ENCODE results near the gene KBTBD2.
"Not testable (repeated sequence)": the region's sequence is repeated elsewhere in the genome, so short reads cannot be mapped to it uniquely, and the experiment has no call there.

The KBTBD2 gene

GRCh38 chr7:32881074-32881982 lies 10.2 kb downstream of the KBTBD2 start:
- TF ChIP-seq CTCF (IDR thresholded peaks at IDR 0.05; ENCODE audit: low read depth, low read length, missing control alignments) = no peak
- Histone ChIP-seq H3K36me3 (replicated peaks) (peaks cover 3% of the 10 kb centered on the region), H3K27ac (no peak overlapping the region), H3K27me3 (replicated peaks) (no peaks in the 10 kb centered on the region), H3K4me3 (ENCODE audit: low read depth, low read length) (no peak overlapping the region)
- DNase-seq = no peak
- in situ Hi-C loops (cut with HindIII; ENCODE audit: low pct_ligation_motif_present, low sequenced_read_pairs) = no loop called here

GRCh38 chr7:32879460-32879859 lies 12.1 kb downstream of the KBTBD2 start:
- Histone ChIP-seq H3K4me3 (ENCODE audit: low read depth, low read length) (no peak overlapping the region), H3K36me3 (replicated peaks) (peaks cover 8% of the 10 kb centered on the region), H3K27ac (no peak overlapping the region), H3K27me3 (replicated peaks) (no peaks in the 10 kb centered on the region)
- TF ChIP-seq CTCF (IDR thresholded peaks at IDR 0.05; ENCODE audit: low read depth, low read length, missing control alignments) = no peak
- DNase-seq = no peak
- in situ Hi-C loops (cut with HindIII; ENCODE audit: low pct_ligation_motif_present, low sequenced_read_pairs) = no loop called here

- peaks cover 13% of the 10 kb centered on the region for H3K36me3 ChIP-seq (replicated peaks)
- DNase-seq; in situ Hi-C loops (cut with HindIII; ENCODE audit: low pct_ligation_motif_present, low sequenced_read_pairs); H3K27me3 ChIP-seq (replicated peaks); H3K4me3 ChIP-seq (ENCODE audit: low read depth, low read length); H3K27ac ChIP-seq: not testable (repeated sequence)
Observed at GRCh38 chr7:32878023-32878422, 13.5 kb downstream of the KBTBD2 start.

GRCh38 chr7:32872421-32872820 lies 19.1 kb downstream of the KBTBD2 start:
- in situ Hi-C loops (cut with HindIII; ENCODE audit: low pct_ligation_motif_present, low sequenced_read_pairs) = no loop called here
- no peak for DNase-seq
- Histone ChIP-seq H3K4me3 (ENCODE audit: low read depth, low read length) (no peak overlapping the region), H3K27me3 (replicated peaks) (no peaks in the 10 kb centered on the region), H3K27ac (no peak overlapping the region), H3K36me3 (replicated peaks) (peaks cover 42% of the 10 kb centered on the region)
- TF ChIP-seq CTCF (IDR thresholded peaks at IDR 0.05; ENCODE audit: low read depth, low read length, missing control alignments) = no peak

- peaks cover 42% of the 10 kb centered on the region for H3K36me3 ChIP-seq (replicated peaks)
- no peak overlapping the region for H3K4me3 ChIP-seq (ENCODE audit: low read depth, low read length)
- TF ChIP-seq CTCF (IDR thresholded peaks at IDR 0.05; ENCODE audit: low read depth, low read length, missing control alignments) = no peak
- no peaks in the 10 kb centered on the region for H3K27me3 ChIP-seq (replicated peaks)
- in situ Hi-C loops (cut with HindIII; ENCODE audit: low pct_ligation_motif_present, low sequenced_read_pairs) = no loop called here
- DNase-seq = no peak
- no peak overlapping the region for H3K27ac ChIP-seq
Observed at GRCh38 chr7:32871624-32872371, 19.8 kb downstream of the KBTBD2 start.

- Histone ChIP-seq H3K27ac (no peak overlapping the region), H3K4me3 (ENCODE audit: low read depth, low read length) (no peak overlapping the region), H3K27me3 (replicated peaks) (no peaks in the 10 kb centered on the region), H3K36me3 (replicated peaks) (peaks cover 42% of the 10 kb centered on the region)
- no peak for DNase-seq
- in situ Hi-C loops (cut with HindIII; ENCODE audit: low pct_ligation_motif_present, low sequenced_read_pairs) = no loop called here
- no peak for TF ChIP-seq CTCF (IDR thresholded peaks at IDR 0.05; ENCODE audit: low read depth, low read length, missing control alignments)
Observed at GRCh38 chr7:32870298-32870697, 21.3 kb downstream of the KBTBD2 start.

Measured in brain microvascular endothelial cell (primary cell).